HG03045 (cell line): Measurements from ENCODE around the gene NUPR1.
"Not testable (repeated sequence)": the region's sequence is repeated elsewhere in the genome, so short reads cannot be mapped to it uniquely, and the experiment has no call there.

Experiments
- ATAC-seq: cut with Tn5 transposase; IDR thresholded peaks from one replicate; pipeline ENCODE4 v1.9.1; 2021; ENCODE audit warnings: mild to moderate bottlenecking, moderate library complexity; ENCODE audit not compliant: unreplicated experiment

Gene NUPR1

DNA sequence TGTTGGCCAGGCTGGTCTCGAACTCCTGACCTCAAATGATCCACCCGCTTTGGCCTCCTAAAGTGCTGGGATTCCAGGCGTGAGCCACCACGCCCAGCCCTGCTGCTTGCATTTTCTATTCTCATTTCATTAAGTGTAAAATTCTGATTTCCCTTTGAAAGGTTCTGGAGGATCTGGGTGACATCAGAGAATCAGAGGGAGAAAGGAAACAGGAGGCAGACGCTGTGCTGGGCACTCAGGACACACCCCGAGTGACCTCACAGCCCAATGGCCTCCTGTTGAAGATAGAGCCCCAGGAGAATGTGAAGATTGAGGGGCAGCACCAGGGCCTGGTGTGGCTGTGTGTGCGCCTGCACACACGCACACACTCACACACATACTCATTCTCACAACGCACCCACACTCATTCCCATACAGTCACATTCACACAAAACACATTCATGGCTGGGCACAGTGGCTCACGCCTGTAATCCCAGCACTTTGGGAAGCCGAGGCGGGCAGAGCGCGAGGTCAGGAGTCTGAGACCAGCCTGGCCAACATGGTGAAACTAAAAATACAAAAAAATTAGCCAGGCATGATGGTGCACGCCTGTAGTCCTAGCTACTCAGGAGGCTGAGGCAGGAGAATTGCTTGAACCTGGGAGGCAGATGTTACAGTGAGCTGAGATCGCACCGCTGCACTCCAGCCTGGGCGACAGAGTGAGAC, 38.1 kb downstream of the NUPR1 start:
- not testable (repeated sequence) for ATAC-seq

DNA sequence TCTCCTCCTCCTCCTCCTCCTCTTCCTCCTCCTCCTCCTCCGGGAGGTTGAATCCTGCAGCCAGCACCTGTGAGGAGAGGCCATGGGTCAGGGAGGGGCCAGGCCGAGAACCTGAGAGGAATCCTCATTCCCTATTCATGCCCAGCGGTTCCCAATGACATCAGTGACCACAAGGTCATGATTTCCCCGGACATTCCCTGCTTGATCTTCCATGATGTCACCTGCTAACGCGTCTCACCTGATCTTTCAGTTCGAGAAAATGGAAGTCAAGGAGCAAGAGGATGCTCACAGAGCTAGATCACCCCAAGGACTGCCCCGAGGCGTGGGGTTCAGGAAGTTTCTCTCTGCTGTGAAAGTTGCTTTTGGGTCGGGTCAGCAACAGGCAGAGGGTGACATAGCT, 38.9 kb downstream of the NUPR1 start:
- no peak for ATAC-seq

DNA sequence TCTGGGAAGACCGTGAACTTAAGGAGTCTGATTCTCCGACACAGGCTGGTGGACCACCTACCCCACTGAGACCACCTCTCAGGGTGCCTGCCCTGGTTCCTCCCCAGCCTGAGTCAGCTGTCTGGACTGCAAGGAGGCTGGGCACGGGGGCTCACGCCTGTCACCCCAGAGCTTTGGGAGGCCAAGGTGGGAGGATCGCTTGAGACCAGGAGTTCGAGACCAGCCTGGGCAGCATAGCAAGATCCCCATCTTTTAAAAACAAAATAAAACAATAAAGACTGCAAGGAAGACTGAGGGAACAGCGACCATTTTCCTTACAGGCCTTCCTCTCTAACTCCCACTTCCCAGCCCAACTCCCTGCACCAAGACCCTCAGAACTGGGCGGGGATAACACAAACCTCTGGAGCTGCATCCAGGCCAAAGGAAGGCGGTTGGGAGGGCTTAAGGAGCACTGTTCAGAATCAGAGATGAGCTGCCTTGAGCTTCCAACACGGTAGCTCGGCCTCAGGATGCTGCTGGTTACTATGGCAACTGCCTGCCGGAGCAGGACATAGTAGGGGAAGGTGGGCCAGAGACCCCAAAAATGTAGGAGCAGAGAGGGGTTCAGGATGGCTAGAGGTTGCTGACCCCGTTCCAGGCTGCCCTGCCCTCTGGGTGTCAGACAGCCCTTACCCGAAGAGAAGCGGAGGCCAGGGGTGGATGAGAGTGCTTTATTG, 40.0 kb downstream of the NUPR1 start:
- ATAC-seq = no peak

- no peak for ATAC-seq
Measured at GRCh38 chr16:28497861-28498599, 40.7 kb downstream of the NUPR1 start.

- ATAC-seq = no peak
Measured at GRCh38 chr16:28497386-28497785, 41.4 kb downstream of the NUPR1 start.

GRCh38 chr16:28496844-28497243, 41.9 kb downstream of the NUPR1 start:
- ATAC-seq = no peak

- no peak for ATAC-seq
Measured at GRCh38 chr16:28495795-28496749, 42.7 kb downstream of the NUPR1 start.

DNA sequence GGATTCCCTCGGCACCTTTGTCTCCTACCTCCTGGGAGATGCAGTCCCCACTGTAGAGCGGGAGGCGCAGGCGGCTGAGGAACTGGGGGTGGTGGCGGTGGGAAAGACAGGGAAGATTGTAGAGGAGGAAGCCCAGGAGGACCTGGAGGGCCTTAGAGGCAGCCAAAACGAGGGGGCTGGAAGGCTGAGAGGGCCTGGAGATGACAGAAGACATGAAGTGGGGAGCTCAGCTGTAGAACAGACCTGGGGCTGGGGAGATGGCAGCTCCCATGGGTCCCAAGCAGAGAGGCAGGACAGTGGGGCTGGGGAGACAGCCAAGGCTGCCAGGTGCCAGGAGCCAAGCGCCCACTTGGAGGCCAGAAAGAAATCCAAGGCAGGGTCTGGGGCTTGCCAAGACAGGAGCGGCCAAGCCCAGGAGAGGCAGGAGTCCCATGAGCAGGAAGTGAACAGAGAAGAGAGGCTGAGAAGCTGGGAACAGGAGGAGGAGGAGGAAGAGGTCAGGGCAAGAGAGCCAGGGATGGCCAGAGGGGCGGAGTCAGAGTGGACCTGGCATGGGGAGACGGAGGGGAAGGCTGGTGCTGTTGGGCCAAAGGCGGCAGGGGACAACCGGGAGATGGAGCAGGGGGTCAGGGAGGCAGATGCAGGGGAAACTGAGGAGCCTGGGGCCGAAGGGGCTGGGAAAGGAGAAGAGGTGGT, 43.5 kb downstream of the NUPR1 start:
- ATAC-seq = no peak

DNA sequence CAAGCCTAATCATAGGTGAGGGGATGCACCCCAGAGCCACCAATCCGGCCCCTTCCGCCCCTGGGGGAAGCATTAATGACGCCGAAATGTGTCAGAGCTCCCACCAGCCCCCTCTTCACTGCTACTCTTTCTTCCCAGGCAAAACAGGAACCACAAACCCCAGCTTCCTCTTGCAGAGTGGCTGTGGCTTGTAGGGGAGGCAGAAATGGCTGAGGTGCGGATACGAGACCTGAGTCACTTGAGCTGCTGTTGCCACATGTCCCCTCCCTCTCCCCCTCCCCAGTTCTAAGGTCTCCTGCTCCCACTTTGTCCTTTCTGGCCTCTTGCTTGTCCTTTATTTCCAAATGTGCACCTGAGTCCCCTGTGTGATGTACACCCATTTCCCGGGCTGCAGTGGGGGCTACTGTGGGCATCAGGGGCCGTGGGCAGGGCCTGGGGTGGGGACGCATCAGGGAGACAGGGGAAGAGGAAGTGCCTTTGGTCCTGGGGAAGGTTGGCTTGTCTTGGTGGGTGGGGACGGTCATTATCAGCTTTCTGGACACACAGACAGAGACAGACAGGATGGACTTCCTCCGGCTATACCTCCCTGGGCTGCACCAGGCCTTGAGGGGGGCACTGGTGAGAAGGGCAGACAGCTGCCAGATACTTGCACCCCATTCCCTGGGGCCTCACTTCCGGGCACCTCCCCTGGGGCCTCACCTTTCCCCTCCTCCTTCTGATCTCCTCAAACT, 44.5 kb downstream of the NUPR1 start, which contains the start of gene APOBR:
TSS of gene APOBR (plus strand) at position 523 of the 731 bp plus-strand sequence. CDS start at position 562, 39 bp downstream.
- ATAC-seq = no peak

DNA sequence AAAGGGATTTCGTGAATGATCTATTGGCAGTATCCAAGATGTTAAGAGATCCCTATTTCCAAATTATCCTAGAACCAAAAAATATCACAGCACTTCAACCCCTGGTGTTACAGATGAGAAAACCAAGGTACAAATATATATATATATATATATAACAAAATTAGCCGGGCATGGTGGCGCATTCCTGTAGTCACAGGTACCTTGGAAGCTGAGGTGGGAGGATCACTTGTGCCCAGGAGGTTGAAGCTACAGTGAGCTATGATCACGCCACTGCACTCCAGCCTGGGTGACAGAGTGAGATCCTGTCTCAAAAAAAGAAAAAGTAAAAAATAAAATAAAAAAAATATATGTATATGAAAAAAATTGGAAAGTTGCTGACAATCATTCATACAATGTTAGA, 46.3 kb downstream of the NUPR1 start:
- no peak for ATAC-seq

DNA sequence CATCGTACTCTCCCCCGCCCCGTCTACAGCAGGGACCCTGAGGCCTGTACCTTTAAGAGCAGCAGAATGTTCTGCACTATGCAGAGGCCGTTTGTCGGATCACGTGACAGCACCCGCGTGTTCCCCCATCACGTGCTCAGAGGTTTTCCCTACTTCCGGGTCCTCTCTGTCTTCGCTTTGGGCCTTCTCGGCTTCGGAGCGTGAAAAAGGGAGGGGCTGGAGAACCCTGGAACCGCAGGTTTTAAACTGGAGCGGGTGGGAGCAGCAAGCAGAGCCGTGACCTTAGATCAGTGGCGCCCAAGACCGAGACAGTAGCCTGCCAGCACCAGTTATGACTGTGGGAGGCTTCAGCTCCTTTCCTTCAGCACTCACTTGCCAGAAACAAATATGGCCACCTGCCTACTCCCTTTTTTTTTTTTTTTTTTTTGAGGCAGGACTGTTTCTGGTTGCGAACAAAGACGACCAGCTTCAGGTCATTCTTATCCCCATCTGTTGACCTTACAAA, 46.8 kb downstream of the NUPR1 start, which contains the start of gene CLN3:
TSS of gene CLN3 (minus strand) at position 105 of the 505 bp plus-strand sequence. CDS start 315 bp downstream, outside the sequence.
- peak; percentile 71 for ATAC-seq

- peak; percentile 19 for ATAC-seq
Measured at GRCh38 chr16:28491230-28491969, 47.4 kb downstream of the NUPR1 start.

DNA sequence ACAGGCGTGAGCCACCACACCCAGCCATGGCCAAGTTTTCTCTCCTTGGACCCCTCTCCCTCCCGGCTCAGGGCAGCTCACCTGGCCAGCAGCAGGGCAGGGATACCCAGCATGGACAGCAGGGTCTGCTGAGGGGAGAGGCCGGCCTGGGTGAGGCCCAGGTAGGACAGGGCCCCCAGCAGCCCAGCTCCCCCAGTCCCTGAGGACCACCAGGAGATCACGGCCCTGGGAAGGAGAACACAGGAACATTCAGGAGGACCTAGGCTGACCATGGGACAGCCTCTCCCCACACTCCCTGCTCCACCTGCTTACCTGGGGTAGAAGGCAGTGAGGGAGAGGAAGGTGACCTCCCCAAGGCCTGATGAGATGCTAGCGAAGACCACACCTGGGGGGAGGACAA, 52.5 kb downstream of the NUPR1 start:
- no peak for ATAC-seq

DNA sequence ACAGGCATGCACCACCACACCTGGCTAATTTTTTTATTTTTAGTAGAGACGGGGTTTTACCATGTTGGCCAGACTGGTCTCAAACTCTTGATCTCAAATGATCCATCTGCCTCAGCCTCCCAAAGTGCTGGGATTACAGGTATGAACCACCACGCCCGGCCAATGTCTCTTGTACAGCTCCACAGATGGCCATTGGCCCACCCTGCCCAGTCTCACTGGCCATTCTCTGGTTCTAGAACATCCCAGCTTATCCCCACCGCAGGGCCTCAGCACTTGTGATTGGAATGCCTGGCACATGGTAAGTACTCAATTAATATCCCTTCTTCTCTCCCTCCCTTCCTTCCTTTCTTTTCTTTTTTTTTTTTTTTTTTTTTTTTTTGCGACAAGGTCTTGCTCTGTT, 55.4 kb downstream of the NUPR1 start:
- not testable (repeated sequence) for ATAC-seq
